AG20443 (cell line): ENCODE data around the gene KIF5B.
"Not testable (repeated sequence)": the region's sequence is repeated elsewhere in the genome, so short reads cannot be mapped to it uniquely, and the experiment has no call there.

Experiments used
- DNase-seq: peaks from one replicate; pipeline ENCODE4 v3.0.0; 2012; ENCODE audit warnings: low spot score, mixed read lengths

Gene KIF5B

DNA sequence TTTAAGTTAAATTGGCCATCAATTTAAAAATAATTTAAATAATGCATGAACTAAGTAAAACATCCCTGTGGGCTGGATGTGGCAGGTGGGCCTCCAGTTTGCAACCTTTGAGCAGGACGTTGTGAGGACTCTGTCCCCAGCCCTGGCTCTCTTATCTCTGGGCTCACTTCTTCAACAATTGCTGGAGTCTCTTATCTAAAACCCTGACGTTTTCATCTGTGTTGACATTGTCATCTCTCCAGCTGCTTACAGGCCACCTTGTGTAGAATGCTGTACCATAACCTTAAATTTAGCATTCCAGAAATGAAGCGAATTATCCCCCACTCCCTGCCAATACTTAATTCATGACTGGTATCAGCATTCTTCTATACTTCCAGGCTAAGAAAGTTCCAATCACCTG is 3.2 kb upstream of the KIF5B start:
- DNase-seq, result no peak

DNA sequence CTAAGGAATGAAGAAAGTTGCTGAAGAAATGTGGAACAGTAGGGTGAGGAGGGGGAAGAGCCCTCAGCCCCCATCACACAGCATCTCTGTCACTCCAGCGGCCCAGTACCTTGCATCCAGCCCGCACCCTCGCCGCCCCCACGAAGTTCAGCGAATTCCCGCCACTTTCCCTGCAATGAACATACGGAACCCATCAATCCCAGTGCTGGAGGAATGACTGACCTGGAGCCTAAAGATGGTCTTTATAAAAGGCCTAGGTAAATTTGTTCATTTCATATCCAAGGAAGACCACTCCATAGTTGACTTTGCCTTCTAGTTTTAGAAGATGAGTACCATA is 779 bp upstream of the KIF5B start:
- peak; percentile 14 for DNase-seq

DNA sequence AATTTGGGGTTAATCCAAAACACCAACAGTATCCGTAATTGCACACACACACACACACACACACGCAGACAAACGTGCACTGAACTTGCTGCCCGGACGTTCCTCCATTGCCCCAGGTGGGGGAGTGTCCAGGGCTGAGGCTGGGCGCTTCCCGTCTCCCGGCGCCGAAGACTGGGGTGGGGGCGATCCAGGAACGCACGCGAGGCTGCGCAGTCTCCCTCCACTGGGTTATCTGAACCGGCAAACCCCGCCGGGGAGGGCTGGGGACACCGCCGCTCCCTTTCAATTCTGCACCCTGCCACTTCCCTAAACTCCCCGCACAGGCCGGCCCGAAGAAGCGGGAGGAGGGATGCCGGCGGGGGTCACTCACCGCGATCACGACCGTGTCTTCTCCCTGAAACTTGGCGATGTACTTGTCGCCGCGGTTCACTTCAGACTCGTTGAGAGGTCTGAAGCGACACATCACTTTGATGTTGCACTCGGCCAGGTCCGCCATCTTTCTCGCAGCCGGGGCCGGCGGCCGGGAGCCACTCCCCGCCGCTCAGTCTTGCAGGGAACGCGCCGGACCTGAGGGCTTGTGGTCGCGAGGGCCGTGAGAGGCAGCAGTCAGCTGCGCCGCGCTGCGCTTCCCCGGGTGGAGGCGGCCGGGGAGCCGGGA is 618 bp downstream of the KIF5B start:
- peak; percentile 64 for DNase-seq

DNA sequence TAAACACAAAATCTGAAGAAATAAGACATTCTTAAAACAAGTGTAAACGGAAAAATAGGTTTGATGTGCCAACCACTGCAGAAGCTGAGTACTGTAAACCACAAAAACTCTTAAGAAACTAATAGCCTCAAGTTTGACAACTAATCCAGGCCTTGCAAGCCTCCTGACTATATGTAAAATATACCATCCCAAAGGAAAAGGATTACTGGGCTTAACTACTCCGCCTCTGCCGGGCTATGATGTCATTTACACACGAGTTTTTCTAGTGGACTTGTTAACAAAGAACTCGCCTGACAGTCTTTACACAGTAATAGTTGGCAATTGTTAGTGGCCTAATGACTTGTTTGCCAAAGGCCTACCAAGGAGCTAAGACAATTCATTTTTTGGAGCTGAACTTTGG is 2.1 kb downstream of the KIF5B start:
- peak; percentile 12 for DNase-seq

DNA sequence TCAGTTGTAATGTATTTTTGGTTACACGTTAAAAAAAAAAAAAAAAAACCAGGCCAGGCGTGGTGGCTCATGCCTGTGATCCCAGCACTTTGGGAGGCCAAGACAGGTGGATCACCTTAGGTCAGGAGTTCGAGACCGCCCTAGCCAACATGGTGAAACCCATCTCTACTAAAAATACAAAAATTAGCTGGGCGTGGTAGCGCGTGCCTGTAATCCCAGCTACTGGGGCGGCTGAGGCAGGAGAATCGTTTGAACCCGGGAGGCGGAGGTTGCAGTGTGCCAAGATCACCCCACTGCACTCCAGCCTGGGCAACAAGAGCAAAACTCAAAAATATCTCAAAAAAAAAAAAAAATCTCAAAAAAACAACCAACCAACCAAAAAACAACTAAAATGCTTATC is 2.8 kb downstream of the KIF5B start:
- DNase-seq, result not testable (repeated sequence)

DNA sequence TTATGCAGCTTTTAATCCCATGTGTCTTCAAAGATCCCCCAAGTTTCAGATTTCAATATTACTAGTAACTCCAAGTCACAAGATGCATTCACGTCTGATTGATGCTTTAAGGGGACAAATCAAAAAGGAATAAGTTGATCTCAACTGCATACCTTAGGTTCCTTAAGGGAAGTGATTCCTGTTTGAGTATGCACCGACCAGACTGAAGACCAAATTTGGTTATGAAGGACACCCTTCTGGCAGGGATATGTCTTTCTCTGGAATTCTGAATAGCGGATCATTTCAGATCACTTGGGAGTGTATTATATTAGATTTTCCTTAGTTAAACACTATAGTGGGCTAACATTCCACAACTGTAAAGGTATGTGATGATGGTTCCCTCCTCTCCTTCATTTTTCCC is 4.3 kb downstream of the KIF5B start:
- no peak for DNase-seq

DNA sequence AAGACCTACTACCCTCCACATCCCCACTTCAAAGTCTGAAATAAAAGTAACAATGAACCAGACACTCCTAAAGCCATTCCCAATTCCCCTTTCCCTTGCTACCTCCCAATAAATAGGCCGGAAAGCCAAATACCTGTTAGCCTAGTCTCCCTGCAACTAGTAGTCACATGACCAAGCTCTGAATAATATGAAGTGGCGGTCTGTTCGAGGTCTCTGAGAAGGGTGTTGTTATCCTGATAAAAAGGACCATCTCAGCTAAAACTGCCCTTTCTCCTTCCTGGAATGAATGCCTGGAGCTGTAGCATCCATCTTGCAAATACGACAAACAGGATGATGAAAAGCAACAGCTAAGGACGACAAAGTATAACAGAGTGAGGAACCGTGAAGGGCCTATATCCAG is 6.0 kb downstream of the KIF5B start:
- no peak for DNase-seq

DNA sequence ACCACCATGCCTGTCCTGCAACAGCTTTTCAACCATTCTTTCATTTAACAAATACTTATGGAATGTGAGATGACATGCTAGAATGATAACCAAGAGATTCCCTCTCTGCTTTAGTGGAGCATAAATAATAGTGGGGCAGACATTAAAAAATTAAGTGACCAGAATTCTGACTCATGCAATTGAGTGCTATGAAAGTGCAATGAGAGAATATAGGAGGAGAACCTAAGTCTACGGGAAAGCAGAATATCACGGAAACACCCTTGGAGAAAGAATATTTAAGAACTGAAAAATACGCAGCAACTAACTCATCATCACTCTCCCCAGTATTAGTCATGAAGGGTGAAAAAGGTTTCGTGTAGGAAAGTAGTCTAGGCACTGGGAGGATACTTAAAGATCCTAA is 7.1 kb downstream of the KIF5B start:
- DNase-seq, result no peak

DNA sequence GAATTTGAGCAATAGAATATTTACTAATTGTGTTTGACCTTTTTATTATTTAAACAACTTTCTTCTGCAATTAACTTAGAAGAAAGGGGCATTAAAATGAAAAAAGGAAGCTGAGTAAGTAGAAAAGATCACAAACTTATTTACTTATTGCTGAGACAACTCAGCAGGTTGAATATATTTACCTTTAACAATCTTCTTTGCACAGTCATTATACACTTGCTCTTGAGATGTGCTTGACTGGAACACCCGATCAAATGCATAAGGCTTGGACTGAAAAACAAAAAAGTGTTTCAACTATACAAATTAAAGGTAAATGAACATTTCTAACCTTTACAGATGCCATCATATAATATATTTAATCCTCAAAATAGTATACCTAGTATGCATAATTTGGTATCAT is 7.9 kb downstream of the KIF5B start:
- DNase-seq, result no peak

DNA sequence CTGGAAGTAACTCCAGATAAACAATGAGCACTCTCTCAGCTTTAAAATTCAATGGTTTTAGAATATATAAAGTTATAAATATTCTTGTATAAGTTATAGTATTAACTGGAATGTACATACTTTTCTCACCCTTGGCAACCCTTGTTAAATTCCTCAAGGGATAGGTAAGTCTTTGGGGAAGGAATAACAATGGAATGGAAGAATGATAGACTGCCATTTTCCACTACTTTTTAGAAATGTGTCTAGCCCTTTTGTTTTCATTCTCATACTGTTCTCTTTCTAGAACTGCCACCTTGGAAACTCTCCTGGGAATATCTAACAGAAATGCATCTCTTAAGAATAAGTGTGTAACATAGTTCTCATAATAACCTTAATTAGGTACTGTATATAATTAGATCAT is 8.3 kb downstream of the KIF5B start:
- no peak for DNase-seq

DNA sequence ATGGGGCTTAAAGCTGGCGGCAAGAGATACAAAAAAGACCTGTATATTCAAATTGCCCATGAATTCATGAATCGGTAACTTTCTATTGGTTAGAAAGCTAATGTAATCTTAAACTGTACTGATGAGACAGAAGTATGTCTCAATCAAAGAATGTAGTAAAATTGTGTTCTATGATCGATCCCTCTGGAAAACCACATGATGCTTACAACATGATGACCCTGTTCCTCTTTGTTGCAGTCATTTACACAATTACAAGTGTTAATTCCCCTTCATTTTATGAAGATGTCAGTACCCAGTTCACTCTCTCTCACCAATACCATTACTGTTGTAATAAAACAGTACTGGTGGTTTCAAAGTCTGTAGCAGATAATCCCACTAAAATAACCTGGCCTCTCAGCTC is 10.1 kb downstream of the KIF5B start:
- DNase-seq, result no peak

DNA sequence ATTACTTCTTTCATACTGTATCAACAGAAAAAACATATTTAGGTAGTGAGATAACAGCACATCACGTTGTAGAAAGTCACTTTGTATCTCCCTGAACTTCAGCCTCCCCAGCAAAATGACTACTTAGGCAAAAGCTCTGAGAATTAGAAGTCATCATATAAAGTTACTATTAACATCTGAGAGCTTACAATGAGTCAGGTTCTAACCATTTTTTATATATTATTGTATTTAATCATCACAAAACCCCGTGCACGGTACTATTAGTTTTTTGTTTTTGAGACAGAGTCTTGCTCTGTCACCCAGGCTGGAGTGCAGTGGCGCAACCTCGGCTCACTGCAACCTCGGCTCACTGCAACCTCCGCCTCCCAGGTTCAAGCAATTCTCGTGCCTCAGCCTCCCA is 13.5 kb downstream of the KIF5B start:
- DNase-seq, result peak; percentile 44

DNA sequence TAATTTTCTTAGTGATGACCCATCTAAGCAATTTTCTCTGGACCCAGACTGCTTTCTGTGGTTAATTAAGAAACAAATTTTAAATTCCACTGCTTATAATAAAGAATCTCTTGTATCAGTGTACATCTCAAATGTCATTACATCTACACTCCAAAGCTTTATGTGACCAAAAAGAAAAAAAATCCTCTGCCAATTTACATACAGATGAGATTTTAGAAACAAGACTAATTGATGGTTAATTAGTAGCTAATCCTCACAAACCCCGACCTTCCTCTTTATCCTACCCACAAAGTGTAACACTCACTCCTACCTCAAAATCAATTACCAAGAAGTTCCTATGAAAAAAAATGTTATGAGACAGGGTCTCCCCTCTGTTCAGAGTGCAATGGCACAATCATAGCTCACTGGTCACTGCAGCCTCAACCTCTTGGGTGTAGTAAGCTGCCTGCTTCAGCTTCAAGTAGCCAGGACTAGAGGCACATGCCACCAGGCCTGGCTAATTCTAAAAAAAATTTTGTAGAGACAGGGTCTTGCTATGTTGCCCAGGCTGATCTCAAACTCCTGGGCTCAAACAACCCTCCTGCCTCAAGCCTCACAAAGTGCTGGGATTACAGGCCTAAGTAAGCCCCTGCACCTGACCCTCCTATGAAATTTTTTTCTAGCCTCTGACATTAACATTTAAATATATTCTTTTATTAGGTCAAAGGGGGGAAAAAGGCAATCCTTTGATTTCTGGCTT is 14.8 kb downstream of the KIF5B start:
- DNase-seq, result no peak

DNA sequence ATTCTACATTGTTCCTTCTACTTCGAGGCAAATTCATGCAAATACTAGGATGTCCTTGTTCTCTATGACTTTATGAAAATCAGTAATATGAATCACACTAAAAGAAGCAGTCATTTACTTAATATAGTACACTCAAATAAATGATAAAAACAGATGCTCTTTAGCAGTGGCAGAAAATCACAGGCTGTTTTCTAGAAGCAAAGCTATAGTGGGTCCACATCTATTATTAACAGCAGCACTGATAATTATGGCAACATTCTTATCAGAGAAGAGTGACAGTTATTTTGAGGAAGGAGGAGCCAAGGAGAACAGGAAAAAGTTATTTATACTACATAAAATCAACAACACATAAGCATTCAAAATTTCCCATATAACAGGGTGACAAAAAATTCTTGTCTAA is 16.5 kb downstream of the KIF5B start:
- DNase-seq, result no peak

DNA sequence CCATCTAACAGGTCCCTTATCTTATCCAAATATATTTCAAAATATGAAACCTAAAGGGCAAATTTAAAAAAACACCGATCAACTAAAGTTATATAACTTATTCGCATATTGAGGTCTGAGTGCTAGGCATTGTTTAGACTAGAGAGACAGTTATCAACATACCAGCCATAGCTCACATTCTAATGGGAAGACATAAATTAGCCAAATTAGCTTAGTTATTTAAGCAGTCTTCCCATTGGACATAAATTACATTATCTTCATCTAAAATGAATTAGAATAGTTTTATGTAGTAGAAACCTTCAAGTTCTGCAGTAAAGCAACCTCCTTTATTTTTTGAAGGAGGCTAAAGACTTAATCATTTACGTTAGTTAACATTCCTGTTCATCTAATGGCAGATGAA is 17.4 kb downstream of the KIF5B start:
- no peak for DNase-seq

DNA sequence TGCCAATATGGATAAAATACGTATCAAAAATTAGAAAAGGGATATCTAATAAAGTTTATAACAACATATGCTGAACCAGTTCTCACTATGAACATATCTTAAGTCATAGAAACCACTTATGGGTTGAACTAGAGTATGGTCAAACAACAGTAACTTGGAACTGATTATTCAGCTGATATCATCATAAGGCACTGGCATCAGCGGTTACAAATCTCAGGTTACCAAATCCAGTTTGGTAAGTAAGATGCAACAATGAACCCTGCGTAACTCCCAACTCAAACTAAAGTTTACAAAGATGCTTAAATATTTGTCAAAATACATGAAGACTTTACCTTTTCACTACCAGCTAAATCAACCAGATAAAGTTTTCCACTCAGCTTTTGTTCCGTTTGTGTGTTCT is 19.3 kb downstream of the KIF5B start:
- no peak for DNase-seq

DNA sequence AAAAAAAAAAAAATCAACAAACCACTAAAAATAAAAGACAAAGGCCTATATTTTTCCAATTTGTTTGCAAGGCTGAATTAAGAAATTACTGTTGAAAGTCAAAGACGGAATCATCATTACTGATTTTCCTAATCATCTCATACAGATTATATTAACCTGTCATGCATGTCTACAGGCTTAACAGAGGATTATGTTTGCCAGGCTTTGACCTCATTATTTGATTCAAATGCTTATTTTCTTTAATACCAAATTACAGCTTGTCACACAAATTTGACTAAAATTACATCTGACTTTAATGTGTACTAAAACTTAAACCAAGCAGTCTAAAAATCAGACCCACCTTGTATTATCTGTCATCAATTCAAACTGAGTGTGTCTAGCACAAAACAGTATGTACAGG is 21.2 kb downstream of the KIF5B start:
- DNase-seq, result no peak

DNA sequence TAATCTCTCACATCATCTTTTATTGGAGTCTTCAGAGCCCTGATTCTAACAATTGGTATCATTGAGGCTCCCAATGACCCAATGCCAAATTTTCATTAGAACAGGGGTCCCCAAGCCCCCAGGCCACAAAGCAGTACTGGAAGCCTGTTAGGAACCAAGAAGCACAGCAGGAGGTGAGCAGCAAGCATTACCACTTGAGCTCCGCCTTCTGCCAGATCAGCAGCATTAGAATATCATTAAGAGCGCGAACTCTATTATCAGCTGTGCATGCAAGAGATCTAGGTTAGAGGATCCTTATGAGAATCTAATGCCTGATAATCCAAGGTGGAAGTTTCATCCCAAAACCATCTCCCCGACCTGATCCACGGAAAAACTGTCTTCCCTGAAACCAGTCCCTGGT is 23.1 kb downstream of the KIF5B start:
- DNase-seq, result no peak

DNA sequence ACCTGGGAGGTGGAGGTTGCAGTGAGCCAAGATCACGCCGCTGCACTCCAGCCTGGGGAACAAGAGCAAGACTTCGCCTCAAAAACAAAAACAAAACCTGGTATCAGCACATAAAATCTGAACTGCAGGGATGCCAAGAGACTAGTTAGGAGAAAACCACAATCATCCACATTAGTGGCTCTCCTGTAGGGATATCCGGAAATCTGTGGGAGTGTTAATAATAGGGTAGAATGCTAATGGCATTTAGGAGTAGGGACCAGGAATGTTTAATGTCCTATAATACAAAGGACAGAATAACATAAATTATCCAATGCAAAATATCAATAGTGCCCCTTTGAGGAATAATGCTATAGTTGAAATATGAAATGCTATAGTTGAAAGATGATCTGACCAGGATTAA is 24.3 kb downstream of the KIF5B start:
- no peak for DNase-seq

DNA sequence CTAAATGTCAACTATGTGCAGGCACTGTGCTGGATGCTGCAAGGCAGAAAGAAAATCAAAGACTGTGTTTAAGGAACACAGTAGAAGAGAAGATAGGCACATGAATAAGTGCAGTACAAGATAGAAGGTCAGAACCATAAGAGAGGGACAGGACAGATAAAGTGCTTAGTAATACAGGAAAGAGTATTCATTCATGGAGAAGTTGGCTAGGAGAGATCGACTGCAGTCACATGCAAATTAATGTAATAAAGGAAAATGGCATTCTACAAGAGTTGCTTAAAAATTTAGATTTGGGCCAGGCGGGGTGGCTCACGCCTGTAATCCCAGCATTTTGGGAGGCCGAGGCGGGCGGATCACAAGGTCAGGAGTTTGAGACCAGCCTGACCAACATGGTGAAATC is 24.8 kb downstream of the KIF5B start:
- no peak for DNase-seq

DNA sequence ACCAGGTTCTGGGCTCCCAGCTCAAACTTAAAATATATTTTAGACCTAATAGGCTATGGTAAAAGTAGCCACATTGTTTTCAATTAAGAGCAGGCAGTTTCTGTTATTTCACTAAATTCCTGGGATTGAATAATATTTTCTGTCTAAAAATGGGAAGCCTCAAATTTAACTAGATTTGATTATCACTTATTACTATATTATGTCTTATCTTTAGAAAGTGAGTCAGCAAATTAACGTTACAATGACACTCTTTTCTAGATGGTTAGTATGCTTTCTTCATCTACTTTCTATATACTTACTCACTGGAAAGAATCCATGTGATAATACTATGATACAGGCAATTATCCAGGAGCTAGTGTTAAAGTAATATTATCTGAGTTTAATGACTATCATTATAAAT is 27.5 kb downstream of the KIF5B start:
- no peak for DNase-seq

DNA sequence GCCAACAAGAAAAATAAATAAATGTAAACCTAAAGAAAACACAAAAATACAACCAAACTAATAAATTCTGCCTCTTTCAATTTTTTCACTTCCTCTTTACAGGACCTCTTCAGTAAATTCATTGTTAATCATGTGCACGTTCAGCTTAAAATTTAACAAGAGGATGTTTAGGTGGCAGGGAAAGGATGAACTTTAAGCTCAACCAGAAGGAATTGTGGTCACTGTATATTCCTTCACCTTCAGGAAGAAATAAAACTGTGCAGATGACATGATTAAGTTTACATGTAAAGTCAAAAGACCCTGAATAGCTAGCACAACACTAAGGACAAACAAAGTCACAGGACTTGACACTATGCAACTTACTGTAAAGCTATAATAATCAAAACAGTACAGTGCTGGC is 33.0 kb downstream of the KIF5B start:
- no peak for DNase-seq

DNA sequence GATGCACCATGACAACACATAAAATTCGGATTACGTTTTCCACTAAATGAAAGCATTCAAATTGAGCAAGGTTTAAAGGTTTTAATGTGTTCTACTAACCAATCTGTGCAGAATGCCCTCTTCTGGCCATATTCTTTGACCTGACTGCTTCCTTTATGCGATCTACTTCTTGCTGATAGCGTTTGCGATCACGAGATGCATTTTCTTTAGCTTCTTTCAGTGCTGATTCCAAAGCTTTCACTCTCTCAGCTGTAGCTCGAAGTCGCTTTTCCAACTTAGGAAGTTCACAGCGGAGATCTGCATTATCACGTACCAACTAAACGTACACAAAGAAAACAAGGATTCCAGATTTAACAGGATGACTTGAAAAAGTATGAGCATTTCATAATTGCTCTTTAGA is 39.2 kb downstream of the KIF5B start:
- DNase-seq, result no peak

DNA sequence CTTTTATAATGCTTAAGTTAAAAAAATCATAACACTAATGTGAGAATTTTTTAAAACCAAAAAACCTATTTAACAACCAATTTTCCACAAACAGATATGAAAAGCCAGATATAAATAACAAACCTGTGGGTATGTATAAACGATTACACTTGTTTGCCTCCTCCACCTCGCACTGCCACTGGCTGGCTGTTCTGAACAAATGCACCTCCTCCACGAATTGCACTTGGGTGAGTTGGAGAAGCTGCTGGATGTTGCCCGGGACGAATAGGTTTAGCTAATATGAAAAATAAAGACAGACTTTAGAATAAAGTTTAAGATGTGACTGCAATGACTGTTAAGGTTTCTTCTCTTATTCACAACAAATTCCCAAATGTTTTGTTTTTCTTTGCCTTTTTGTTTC is 40.8 kb downstream of the KIF5B start:
- DNase-seq, result no peak
